Muscle layer of duodenum (tissue), 2 donors: ENCODE data around the gene KLHL3.

Source experiments
- H3K27ac ChIP-seq: one replicate; pipeline ENCODE4 v1.7.0; 2013; ENCODE audit warnings: mild to moderate bottlenecking, low read length
- H3K27me3 ChIP-seq: one replicate; pipeline ENCODE4 v1.7.0; 2013; ENCODE audit warnings: low read depth, mild to moderate bottlenecking, control low read depth, low read length
- H3K36me3 ChIP-seq, 2 donors: one replicate each; pipeline ENCODE4 v1.7.0; 2013; ENCODE audit warnings: low read length in 2 of 2, control low read depth in 1 of 2, mild to moderate bottlenecking in 1 of 2; ENCODE audit not compliant: insufficient read depth in 2 of 2, control insufficient read depth in 1 of 2
- H3K4me1 ChIP-seq, 2 donors: one replicate each; pipeline ENCODE4 v1.7.0; 2013; ENCODE audit warnings: low read length in 2 of 2, mild to moderate bottlenecking in 2 of 2, control low read depth in 1 of 2, moderate library complexity in 1 of 2; ENCODE audit not compliant: insufficient read depth in 2 of 2, control insufficient read depth in 1 of 2
- H3K4me3 ChIP-seq, 2 donors: one replicate each; pipeline ENCODE4 v1.7.0; 2013; ENCODE audit warnings: low read length in 2 of 2, low read depth in 1 of 2, mild to moderate bottlenecking in 1 of 2
- H3K9me3 ChIP-seq, 2 donors: one replicate each; pipeline ENCODE4 v1.7.0; 2013; ENCODE audit warnings: low read length in 2 of 2, control low read depth in 1 of 2, mild to moderate bottlenecking in 1 of 2; ENCODE audit not compliant: control insufficient read depth in 1 of 2
- donor health status: healthy.

Gene KLHL3

DNA sequence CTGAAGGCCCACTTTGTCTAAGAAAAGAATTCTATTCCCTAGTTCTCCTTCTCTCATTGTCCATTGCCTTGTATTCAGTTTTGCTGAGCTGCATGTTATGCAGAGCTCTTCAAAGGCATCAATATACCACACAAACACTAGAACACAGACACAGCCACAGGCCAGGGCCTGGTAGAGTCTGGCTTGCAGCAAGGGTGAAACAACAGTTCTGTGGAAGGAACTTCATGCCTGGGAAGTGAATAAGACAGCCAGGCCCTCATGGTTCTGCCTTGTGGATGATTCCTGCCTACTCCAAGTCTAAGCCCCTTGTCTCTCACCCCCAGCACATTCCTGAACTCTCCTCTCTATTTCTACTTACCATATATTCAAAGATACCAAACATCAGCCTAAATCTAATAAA lies 30.8 kb downstream of the KLHL3 start:
- peaks cover 0 to 4% of the 10 kb centered on the region in 2 donors for H3K36me3 ChIP-seq
- H3K27ac ChIP-seq: no peak overlapping the region

DNA sequence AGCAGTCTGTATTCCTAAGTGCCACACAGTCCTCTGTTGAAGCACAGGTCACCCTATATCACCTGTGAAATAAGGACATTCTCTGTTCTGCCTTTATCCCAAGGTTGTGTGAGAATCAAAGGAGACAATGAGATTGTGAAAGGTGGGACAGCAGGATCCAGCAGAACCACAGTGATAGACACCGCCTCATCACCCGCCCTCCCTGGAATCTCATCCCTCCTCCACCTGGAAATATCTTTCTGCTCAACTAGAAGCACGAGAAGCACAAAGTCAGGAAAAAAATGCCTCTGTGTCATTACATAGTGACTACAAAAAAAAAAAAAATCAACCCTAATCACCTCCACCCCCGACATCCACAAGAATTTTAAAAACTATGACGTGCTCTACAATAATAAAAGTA lies 32.3 kb downstream of the KLHL3 start:
- no peaks in the 10 kb centered on the region for H3K4me1 ChIP-seq
- H3K4me3 ChIP-seq: no peak overlapping the region
- H3K9me3 ChIP-seq: no peaks in the 10 kb centered on the region
- no peak overlapping the region for H3K27ac ChIP-seq
- no peaks in the 10 kb centered on the region for H3K27me3 ChIP-seq
- H3K36me3 ChIP-seq: no peaks in the 10 kb centered on the region

More for the DNA sequence above, 30.8 kb downstream of the KLHL3 start:
- no peak overlapping the region for H3K4me3 ChIP-seq
- no peaks in the 10 kb centered on the region for H3K27me3 ChIP-seq
- H3K4me1 ChIP-seq: no peaks in the 10 kb centered on the region
- H3K9me3 ChIP-seq: no peaks in the 10 kb centered on the region

DNA sequence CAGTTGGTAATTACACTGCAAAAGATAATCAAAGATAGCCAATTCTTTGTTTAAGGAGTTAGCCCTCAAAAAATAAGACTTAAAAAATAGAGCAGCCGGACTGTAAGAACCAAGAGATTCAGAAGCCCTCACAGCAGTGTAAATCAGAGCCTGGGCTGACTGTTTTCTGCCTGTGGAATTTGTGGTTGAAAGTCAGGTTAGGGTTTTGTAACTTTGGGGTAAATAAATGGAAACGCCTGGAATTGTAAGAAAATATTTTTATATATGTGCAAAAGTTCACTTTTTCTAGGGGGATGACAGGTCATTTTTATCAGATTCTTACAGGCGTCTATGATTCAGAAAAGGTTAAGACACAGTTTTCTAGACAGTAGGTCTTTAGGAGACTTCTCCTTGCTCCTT lies 35.6 kb downstream of the KLHL3 start:
- H3K9me3 ChIP-seq: no peaks in the 10 kb centered on the region
- H3K4me3 ChIP-seq: no peak overlapping the region
- peaks cover 0 to 4% of the 10 kb centered on the region in 2 donors for H3K36me3 ChIP-seq

DNA sequence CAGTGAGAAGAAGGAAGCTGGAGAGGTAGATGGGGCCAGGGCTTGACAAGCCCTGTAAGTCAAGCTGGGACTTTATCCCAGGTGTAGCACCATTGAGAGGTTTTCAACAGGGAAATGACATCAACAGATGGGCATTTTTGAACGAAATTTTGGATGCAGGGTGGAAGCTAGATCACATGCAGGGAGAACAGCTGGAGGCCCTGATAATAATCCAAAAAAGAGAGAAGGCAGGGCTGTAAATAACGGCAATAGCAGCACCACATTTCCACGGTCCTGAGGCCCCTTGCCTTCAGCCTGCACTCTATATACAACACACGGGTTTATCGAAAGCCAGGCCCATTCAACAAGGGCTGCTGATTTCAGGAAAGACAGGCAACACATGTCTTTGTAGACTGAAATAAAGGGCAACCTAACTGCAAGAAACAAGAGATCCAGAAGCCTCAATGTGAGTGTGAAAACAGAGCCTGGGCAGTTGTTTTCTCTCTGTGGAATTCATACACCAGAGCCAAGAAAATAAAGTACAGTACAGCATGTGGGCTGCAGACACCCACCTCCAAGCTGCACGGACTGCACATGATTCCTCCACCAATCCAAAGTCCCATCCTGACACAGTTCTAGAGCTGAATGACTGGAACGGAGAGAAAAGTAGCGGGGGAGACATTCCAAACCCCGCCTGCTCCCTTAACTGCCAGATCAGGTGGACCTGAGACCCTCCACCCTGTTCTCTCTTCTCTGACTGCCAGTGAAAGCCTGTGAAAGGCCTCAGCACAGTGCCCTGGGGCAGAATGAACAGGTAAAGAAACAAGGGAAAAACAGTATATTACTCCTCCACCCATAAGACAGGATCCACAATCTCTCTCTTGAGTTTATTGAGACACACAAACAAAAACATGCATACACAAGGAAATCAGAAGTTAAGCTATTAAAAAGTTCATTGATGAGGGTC lies 36.3 kb downstream of the KLHL3 start:
- no peaks in the 10 kb centered on the region for H3K9me3 ChIP-seq

More for the DNA sequence above, 35.6 kb downstream of the KLHL3 start:
- no peaks in the 10 kb centered on the region for H3K27me3 ChIP-seq
- H3K4me1 ChIP-seq: no peaks in the 10 kb centered on the region
- H3K27ac ChIP-seq: no peak overlapping the region

DNA sequence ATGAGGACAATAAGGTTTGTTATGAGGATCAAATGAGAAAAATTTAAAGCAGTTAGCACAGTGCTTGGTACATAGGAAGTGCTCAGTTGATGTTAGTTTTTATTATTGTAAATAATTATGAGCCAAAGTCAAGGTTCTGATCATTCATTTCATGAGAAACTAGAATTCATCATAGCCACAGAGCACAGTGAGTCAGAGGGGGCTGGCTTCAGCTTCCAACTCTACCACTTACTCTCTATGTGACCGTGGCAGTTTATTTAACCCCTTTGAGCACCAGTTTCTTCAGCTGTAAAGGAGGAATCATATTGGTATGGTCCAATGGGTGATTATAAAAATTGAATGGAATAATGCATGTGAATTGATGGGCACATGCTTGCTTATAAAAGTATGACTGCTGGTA lies 39.4 kb downstream of the KLHL3 start:
- no peak overlapping the region for H3K4me3 ChIP-seq
- H3K27me3 ChIP-seq: no peaks in the 10 kb centered on the region
- H3K4me1 ChIP-seq: no peaks in the 10 kb centered on the region
- H3K36me3 ChIP-seq: peaks cover 0 to 4% of the 10 kb centered on the region in 2 donors
- H3K9me3 ChIP-seq: no peaks in the 10 kb centered on the region
- H3K27ac ChIP-seq: no peak overlapping the region

More for the DNA sequence above, 36.3 kb downstream of the KLHL3 start:
- Histone ChIP-seq H3K4me3 (no peak overlapping the region), H3K36me3 (peaks cover 0 to 4% of the 10 kb centered on the region in 2 donors), H3K27ac (no peak overlapping the region), H3K27me3 (no peaks in the 10 kb centered on the region), H3K4me1 (no peaks in the 10 kb centered on the region)

DNA sequence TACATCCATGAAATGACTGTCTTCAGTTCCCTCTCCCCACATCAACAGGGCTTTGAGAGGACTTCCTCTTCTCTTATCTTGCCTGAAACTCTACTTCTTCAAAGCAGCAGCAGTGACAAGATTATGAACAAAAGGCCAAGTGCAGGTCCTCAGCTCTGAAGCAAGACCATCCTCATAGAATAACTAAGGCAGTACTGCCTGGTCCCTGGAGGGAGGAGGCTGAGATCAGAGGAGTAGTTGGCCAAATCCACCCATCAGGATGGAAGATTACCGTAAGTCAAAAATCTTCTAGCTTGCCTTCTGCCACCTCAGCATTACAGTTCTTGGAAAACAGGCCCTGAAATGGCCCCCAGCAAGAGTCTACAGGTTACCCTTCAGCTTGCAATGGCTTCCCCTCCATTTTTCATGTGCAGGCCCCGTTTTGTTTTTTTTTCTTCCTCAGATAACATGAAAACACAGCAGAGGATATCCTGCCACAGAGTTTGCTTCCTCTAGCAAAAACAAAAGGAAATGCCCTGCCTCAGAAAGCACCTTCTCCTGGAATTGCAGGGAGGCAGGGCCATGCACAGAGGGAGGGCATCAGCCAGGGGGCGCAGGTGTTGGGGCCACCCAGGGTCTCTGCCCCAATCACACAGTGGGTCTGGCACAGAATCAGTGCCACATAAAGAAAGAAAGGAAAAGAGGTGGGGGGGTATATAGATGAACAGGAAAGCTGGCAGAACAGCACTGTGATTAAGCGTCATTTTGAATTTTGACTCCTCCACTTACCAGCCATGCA lies 40.0 kb downstream of the KLHL3 start:
- Histone ChIP-seq H3K27me3 (no peaks in the 10 kb centered on the region), H3K27ac (no peak overlapping the region), H3K9me3 (no peaks in the 10 kb centered on the region), H3K4me1 (no peaks in the 10 kb centered on the region), H3K36me3 (peaks cover 0 to 4% of the 10 kb centered on the region in 2 donors), H3K4me3 (no peak overlapping the region)

DNA sequence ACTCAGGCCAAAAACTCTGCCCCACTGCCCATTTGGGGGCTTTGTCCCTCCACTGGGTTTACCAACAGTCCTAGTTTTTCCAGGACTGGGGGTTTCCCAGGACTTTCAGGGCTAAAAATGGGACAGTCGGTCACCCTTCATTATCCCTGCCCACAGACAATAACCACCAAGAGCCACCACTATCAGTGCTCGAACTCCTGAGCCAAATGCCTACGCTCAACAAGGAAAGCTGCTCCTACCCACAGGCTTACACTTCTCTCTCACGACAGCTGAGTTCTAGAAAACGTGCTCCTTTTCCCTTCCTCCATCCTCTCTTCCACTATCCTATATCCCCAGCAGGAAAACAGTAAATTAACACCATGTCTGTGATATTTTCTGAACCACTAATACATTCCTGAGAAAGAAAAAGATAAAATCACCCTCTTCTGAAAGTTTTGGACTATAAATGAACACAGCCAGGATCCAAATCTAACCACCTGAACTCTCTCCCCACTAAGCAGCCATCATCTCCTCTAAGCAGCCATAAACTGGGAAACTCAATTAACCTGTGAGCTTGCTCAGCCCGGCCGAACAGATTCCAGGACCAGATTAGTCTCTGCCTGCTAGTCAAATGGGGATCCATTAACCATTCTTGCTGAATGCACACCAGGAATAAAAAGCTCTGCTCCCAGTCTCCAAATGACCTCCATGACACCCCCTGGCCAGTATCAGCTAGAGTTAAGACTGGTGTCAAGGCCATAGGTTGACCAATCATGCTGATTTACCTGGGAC lies 41.8 kb downstream of the KLHL3 start:
- H3K36me3 ChIP-seq: peaks cover 0 to 4% of the 10 kb centered on the region in 2 donors
- H3K9me3 ChIP-seq: no peaks in the 10 kb centered on the region
- H3K27me3 ChIP-seq: no peaks in the 10 kb centered on the region
- H3K4me1 ChIP-seq: no peaks in the 10 kb centered on the region
- H3K4me3 ChIP-seq: no peak overlapping the region
- no peak overlapping the region for H3K27ac ChIP-seq

DNA sequence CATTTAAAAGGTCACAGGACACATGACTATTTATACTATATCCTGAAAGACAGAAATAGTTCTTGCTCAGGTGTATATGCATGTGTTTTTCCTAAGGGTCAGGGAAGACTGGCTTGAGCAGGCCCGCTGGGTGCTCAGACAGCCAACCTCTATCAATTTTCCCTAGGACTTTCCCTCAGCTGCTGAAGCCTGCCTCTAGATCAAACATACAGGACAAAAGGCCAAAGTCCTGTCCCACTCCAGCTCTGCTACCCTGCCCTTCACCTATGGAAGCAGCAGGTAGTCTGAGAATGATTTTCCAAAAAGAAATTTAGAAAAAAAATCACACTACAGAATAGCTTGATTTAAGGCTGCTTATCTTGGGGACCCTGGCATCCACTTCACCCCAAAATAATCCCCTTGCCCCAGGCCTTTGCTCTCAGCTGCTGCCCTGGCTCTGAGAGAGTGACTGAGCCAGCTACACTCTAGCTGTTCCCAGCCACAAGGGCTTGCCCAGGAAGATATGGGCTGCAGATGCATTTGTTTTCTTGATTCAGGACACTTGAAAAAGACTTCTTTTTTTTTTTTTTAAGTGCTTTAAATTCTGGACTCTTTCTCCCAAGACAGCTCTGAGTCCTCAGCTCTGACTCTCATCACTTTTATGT lies 42.5 kb downstream of the KLHL3 start:
- Histone ChIP-seq H3K36me3 (peaks cover 0 to 4% of the 10 kb centered on the region in 2 donors), H3K27ac (no peak overlapping the region), H3K4me3 (no peak overlapping the region), H3K4me1 (no peaks in the 10 kb centered on the region), H3K9me3 (no peaks in the 10 kb centered on the region), H3K27me3 (no peaks in the 10 kb centered on the region)

DNA sequence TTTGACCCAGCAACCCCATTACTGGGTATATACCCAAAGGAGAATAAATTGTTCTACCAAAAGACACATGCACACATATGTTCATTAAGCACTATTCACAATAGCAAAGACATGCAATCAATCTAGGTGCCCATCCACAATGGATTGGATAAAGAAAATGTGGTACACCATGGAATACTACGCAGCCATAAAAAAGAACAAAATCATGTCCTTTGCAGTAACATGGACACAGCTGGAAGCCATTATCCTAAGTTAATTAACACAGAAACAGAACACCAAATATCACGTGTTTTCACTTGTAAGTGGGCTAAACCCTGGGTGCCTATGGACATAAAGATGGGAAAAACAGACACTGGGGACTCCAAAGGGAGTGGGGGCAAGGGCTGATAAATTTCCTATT lies 46.6 kb downstream of the KLHL3 start:
- H3K27ac ChIP-seq: no peak overlapping the region
- no peaks in the 10 kb centered on the region for H3K9me3 ChIP-seq
- no peaks in the 10 kb centered on the region for H3K4me1 ChIP-seq
- no peaks in the 10 kb centered on the region for H3K27me3 ChIP-seq
- H3K36me3 ChIP-seq: no peaks in the 10 kb centered on the region
- H3K4me3 ChIP-seq: no peak overlapping the region

DNA sequence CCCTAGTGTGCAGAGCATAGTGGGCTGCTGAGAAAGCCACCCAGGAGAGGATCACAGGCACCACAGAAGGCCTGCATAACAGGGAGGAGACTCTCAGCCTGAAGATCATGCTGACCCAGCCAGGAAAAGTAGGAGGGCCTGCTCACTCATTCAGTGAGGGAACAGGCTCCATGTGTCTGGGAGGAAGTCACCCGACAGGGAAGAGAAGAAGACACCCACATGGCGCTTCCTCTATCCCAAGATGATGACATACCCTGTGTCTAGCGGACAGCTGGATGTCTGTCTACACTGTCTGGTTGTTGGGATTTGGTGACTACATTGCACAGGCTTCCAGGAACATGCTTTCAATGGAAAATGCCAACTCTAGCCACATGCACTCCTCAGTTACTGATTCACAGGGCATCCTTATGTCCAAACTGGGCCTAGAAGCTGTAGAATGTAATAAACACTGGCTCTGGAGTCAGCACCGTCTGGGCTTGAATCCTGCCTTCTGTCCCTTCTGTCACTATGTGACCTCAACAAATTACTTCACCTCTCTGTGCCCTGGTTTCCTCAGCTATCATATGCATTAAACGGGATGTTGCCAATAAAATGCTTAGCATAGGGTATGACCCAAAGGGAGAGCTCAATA lies 47.6 kb downstream of the KLHL3 start:
- Histone ChIP-seq H3K27ac (no peak overlapping the region), H3K36me3 (no peaks in the 10 kb centered on the region), H3K4me1 (no peaks in the 10 kb centered on the region), H3K9me3 (no peaks in the 10 kb centered on the region), H3K4me3 (no peak overlapping the region), H3K27me3 (no peaks in the 10 kb centered on the region)
